GM13977 (cell line): ENCODE results near the gene TIMP1.
"Not testable (repeated sequence)": the region's sequence is repeated elsewhere in the genome, so short reads cannot be mapped to it uniquely, and the experiment has no call there.

Experiments
- DNase-seq: peaks from one replicate; pipeline ENCODE4 v3.0.0; 2012; ENCODE audit warnings: low spot score
- CTCF ChIP-seq: IDR thresholded peaks from 2 replicates; pipeline ENCODE4 v1.5.1; 2012; ENCODE audit warnings: mild to moderate bottlenecking, control low read depth; ENCODE audit not compliant: insufficient read depth; ENCODE audit errors: extremely low read depth, missing control alignments
- in situ Hi-C: fragments of 300-500 bp; cut with MboI; formaldehyde crosslinking; loops from one replicate; pipeline ENCODE4 v1.12.0; 2022; ENCODE audit warnings: low sequenced_read_pairs, low pct_unique_long_range_greater_than_20kb, mixed read lengths, inconsistent platforms; ENCODE audit not compliant: unreplicated experiment

The TIMP1 gene

GRCh38 chrX:47597222-47597621, 15.0 kb downstream of the TIMP1 start:
- no peak for TF ChIP-seq CTCF
- DNase-seq: no peak
- in situ Hi-C loops: no loop called here

GRCh38 chrX:47603125-47603524, 20.9 kb downstream of the TIMP1 start:
- DNase-seq, in situ Hi-C loops: not testable (repeated sequence)

- TF ChIP-seq CTCF: no peak
- DNase-seq: no peak
- in situ Hi-C loops: no loop called here
Measured at GRCh38 chrX:47605024-47605423, 22.8 kb downstream of the TIMP1 start.

- DNase-seq: no peak
- no peak for TF ChIP-seq CTCF
- in situ Hi-C loops: no loop called here
Measured at GRCh38 chrX:47607091-47607490, 24.9 kb downstream of the TIMP1 start.

GRCh38 chrX:47608130-47608810, 26.0 kb downstream of the TIMP1 start:
- no peak for TF ChIP-seq CTCF
- in situ Hi-C loops: no loop called here
- DNase-seq: no peak

GRCh38 chrX:47610511-47610910, 28.3 kb downstream of the TIMP1 start:
- DNase-seq: no peak
- in situ Hi-C loops: no loop called here
- no peak for TF ChIP-seq CTCF

GRCh38 chrX:47611489-47611888, 29.3 kb downstream of the TIMP1 start:
- no peak for TF ChIP-seq CTCF
- in situ Hi-C loops: no loop called here
- no peak for DNase-seq
